HepG2 (cell line): ENCODE data around the gene SEMA3F. TPM values are rescaled to one million over a fixed set of nuclear protein-coding genes. Genes with fewer than 3 reads are reported as not detected.
A peak's percentile ranks its signal among the peaks of the same experiment; 100 is the strongest.

ENCODE experiments used
- HHEX ChIP-seq: IDR thresholded peaks from 2 replicates; pipeline ENCODE4 v1.6.1; 2016; ENCODE audit warnings: control low read depth
- KDM4B ChIP-seq: sonication (generic); formaldehyde crosslinking; IDR thresholded peaks from 2 replicates; pipeline ENCODE4 v1.4.0; 2020; ENCODE audit warnings: missing genetic modification reagents
- NR2F1 ChIP-seq, 2 experiments: fragments of 450-650 bp in 1 of 2; formaldehyde crosslinking in 1 of 2; IDR thresholded peaks; 2 replicates each; pipeline versions ENCODE4 v1.5.0 to v1.6.1; 2016 to 2020; ENCODE audit warnings: mild to moderate bottlenecking in 1 of 2, missing compliant biosample characterization in 1 of 2, missing genetic modification reagents in 1 of 2, moderate library complexity in 1 of 2
- SMARCE1 ChIP-seq: fragments of 450-650 bp; IDR thresholded peaks from 2 replicates; pipeline ENCODE4 v1.6.1; 2017; ENCODE audit warnings: borderline replicate concordance
- SNAI1 ChIP-seq: sonication (generic); formaldehyde crosslinking; IDR thresholded peaks from 2 replicates; pipeline ENCODE4 v1.5.0; 2020; ENCODE audit warnings: mild to moderate bottlenecking, missing genetic modification reagents, borderline replicate concordance
- SP2 ChIP-seq: sonication (generic); formaldehyde crosslinking; IDR thresholded peaks from 2 replicates; pipeline ENCODE4 v1.5.1; 2020; ENCODE audit warnings: mild to moderate bottlenecking, missing genetic modification reagents
- SPEN ChIP-seq: sonication (generic); formaldehyde crosslinking; IDR thresholded peaks from 2 replicates; pipeline ENCODE4 v1.5.1; 2020; ENCODE audit warnings: low read depth, mild to moderate bottlenecking, missing genetic modification reagents
- ZNF256 ChIP-seq: sonication (generic); formaldehyde crosslinking; conservative IDR thresholded peaks from 2 replicates; pipeline ENCODE4 v1.4.0; 2020; ENCODE audit warnings: missing genetic modification reagents
- ZNF343 ChIP-seq: sonication (generic); formaldehyde crosslinking; IDR thresholded peaks from 2 replicates; pipeline ENCODE4 v1.4.0; 2020; ENCODE audit warnings: mild to moderate bottlenecking, missing genetic modification reagents
- ZNF512 ChIP-seq: sonication (generic); formaldehyde crosslinking; IDR thresholded peaks from 2 replicates; pipeline ENCODE4 v1.4.0; 2020; ENCODE audit warnings: mild to moderate bottlenecking, missing genetic modification reagents
- ZNF557 ChIP-seq: sonication (generic); formaldehyde crosslinking; IDR thresholded peaks from 2 replicates; pipeline ENCODE4 v1.4.0; 2020; ENCODE audit warnings: missing genetic modification reagents
- ZNF563 ChIP-seq: sonication (generic); formaldehyde crosslinking; IDR thresholded peaks from 2 replicates; pipeline ENCODE4 v1.8.0; 2022; ENCODE audit warnings: mild to moderate bottlenecking, moderate library complexity, missing genetic modification reagents
- ZNF749 ChIP-seq: sonication (generic); formaldehyde crosslinking; IDR thresholded peaks from 2 replicates; pipeline ENCODE4 v1.8.0; 2022; ENCODE audit warnings: mild to moderate bottlenecking, missing genetic modification reagents, moderate library complexity, borderline replicate concordance
- ZNF775 ChIP-seq: sonication (generic); formaldehyde crosslinking; IDR thresholded peaks from 2 replicates; pipeline ENCODE4 v1.4.0; 2020; ENCODE audit warnings: missing genetic modification reagents, mild to moderate bottlenecking, moderate library complexity, borderline replicate concordance
- polyA plus RNA-seq, 8 experiments: library from polyadenylated mRNA; depleted of rRNA in 3 of 8; stranded (reverse) in 7 of 8; unstranded in 1 of 8; fragments of >200 nt; fragmentation: Illumina TruSeq in 4 of 8; extraction: Trizol in 4 of 8; gene quantifications; 2 replicates each; pipeline versions ENCODE4 v1.2.1 to v1.2.3, GENCODE V29; 2011 to 2016; ENCODE audit warnings: low read depth in 4 of 8, missing spikeins in 1 of 8, mixed read lengths in 1 of 8; ENCODE audit not compliant: insufficient read depth in 1 of 8
- total RNA-seq, 5 experiments: library from RNA; depleted of rRNA; stranded (reverse); fragments of >200 nt; fragmentation: Illumina TruSeq; extraction: Trizol; gene quantifications; 2 replicates each; pipeline ENCODE4 v1.2.3, GENCODE V29; 2016; ENCODE audit warnings: low read depth in 1 of 5
- TF ChIP-seq, protein P1 (sequence below): sonication (generic); formaldehyde crosslinking; IDR thresholded peaks from 2 replicates; pipeline ENCODE4 v1.4.0; 2020; ENCODE audit warnings: missing genetic modification reagents
- TF ChIP-seq, protein P2 (sequence below): IDR thresholded peaks from 2 replicates; pipeline ENCODE4 v1.6.1; 2012; ENCODE audit warnings: low read length, improper control_type of control experiment
- TF ChIP-seq, protein P3 (sequence below): sonication (generic); formaldehyde crosslinking; IDR thresholded peaks from 2 replicates; pipeline ENCODE4 v1.5.1; 2020; ENCODE audit warnings: mild to moderate bottlenecking, missing genetic modification reagents, moderate library complexity

Gene SEMA3F
- total and polyA plus RNA-seq, 2 of the 13 experiments (the other 11 are each of a cell fraction or from before 2014, with no cell fraction given): 7.6 to 17.2 TPM

DNA sequence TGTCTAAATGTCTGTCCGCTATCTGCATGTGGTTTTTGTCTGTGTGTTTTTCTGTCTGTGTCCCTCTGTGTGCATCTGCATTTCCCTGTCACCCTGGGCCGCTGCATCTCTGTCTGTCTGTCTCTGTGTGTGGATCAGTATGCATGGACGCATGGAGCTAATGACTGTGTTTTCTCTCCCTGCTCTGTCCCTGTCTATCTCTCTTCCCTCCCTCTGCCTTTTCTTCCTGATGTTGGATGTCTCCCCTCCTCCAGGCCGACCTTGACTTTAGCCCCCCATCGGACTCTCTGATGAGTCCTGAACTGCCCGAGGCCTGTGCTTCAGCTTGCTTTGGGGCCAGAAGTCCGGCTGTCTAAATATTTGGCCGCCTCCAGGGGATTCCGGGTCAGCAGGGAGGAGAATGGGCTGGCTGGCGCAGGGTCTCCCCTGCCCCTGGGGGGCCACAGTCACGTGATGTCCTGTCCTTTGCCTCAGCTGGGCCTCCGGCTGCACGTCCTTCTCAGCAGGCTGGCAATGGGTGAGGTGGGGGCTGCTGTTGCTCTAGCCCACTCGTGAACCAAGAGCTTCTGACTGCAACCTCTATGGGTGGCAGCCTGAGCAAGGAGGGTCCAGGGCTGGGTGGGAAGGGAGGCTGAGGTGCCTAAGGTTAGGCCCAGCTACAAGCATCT, 53.7 kb downstream of the SEMA3F start (continued):
- TF ChIP-seq ZNF256 (CRISPR knock-in tag): no peak
- TF ChIP-seq ZNF749: no peak
- peak; percentile 71; the same call in 1 of the 2 replicates for TF ChIP-seq SNAI1
- TF ChIP-seq NR2F1 (CRISPR knock-in tag; IDR thresholded peaks at IDR 0.05): peak; percentile 86 to 90
- no peak for TF ChIP-seq SMARCE1
- peak; percentile 73; the same call in 1 of the 2 replicates for TF ChIP-seq HHEX
- TF ChIP-seq, protein P1, sequence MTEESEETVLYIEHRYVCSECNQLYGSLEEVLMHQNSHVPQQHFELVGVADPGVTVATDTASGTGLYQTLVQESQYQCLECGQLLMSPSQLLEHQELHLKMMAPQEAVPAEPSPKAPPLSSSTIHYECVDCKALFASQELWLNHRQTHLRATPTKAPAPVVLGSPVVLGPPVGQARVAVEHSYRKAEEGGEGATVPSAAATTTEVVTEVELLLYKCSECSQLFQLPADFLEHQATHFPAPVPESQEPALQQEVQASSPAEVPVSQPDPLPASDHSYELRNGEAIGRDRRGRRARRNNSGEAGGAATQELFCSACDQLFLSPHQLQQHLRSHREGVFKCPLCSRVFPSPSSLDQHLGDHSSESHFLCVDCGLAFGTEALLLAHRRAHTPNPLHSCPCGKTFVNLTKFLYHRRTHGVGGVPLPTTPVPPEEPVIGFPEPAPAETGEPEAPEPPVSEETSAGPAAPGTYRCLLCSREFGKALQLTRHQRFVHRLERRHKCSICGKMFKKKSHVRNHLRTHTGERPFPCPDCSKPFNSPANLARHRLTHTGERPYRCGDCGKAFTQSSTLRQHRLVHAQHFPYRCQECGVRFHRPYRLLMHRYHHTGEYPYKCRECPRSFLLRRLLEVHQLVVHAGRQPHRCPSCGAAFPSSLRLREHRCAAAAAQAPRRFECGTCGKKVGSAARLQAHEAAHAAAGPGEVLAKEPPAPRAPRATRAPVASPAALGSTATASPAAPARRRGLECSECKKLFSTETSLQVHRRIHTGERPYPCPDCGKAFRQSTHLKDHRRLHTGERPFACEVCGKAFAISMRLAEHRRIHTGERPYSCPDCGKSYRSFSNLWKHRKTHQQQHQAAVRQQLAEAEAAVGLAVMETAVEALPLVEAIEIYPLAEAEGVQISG (CRISPR knock-in tag): peak; percentile 82
- no peak for TF ChIP-seq ZNF512
- TF ChIP-seq, protein P2, sequence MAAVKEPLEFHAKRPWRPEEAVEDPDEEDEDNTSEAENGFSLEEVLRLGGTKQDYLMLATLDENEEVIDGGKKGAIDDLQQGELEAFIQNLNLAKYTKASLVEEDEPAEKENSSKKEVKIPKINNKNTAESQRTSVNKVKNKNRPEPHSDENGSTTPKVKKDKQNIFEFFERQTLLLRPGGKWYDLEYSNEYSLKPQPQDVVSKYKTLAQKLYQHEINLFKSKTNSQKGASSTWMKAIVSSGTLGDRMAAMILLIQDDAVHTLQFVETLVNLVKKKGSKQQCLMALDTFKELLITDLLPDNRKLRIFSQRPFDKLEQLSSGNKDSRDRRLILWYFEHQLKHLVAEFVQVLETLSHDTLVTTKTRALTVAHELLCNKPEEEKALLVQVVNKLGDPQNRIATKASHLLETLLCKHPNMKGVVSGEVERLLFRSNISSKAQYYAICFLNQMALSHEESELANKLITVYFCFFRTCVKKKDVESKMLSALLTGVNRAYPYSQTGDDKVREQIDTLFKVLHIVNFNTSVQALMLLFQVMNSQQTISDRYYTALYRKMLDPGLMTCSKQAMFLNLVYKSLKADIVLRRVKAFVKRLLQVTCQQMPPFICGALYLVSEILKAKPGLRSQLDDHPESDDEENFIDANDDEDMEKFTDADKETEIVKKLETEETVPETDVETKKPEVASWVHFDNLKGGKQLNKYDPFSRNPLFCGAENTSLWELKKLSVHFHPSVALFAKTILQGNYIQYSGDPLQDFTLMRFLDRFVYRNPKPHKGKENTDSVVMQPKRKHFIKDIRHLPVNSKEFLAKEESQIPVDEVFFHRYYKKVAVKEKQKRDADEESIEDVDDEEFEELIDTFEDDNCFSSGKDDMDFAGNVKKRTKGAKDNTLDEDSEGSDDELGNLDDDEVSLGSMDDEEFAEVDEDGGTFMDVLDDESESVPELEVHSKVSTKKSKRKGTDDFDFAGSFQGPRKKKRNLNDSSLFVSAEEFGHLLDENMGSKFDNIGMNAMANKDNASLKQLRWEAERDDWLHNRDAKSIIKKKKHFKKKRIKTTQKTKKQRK: no peak
- peak; percentile 56; the same call in 1 of the 2 replicates for TF ChIP-seq SPEN (CRISPR knock-in tag)
- TF ChIP-seq ZNF775 (CRISPR knock-in tag): no peak
- TF ChIP-seq, protein P3, sequence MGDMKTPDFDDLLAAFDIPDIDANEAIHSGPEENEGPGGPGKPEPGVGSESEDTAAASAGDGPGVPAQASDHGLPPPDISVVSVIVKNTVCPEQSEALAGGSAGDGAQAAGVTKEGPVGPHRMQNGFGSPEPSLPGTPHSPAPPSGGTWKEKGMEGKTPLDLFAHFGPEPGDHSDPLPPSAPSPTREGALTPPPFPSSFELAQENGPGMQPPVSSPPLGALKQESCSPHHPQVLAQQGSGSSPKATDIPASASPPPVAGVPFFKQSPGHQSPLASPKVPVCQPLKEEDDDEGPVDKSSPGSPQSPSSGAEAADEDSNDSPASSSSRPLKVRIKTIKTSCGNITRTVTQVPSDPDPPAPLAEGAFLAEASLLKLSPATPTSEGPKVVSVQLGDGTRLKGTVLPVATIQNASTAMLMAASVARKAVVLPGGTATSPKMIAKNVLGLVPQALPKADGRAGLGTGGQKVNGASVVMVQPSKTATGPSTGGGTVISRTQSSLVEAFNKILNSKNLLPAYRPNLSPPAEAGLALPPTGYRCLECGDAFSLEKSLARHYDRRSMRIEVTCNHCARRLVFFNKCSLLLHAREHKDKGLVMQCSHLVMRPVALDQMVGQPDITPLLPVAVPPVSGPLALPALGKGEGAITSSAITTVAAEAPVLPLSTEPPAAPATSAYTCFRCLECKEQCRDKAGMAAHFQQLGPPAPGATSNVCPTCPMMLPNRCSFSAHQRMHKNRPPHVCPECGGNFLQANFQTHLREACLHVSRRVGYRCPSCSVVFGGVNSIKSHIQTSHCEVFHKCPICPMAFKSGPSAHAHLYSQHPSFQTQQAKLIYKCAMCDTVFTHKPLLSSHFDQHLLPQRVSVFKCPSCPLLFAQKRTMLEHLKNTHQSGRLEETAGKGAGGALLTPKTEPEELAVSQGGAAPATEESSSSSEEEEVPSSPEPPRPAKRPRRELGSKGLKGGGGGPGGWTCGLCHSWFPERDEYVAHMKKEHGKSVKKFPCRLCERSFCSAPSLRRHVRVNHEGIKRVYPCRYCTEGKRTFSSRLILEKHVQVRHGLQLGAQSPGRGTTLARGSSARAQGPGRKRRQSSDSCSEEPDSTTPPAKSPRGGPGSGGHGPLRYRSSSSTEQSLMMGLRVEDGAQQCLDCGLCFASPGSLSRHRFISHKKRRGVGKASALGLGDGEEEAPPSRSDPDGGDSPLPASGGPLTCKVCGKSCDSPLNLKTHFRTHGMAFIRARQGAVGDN (CRISPR knock-in tag): peak; percentile 98
- TF ChIP-seq SP2 (CRISPR knock-in tag): no peak
- peak; percentile 84; the same call in 1 of the 2 replicates for TF ChIP-seq ZNF343 (CRISPR knock-in tag)
- TF ChIP-seq ZNF557: peak; percentile 78; the same call in 1 of the 2 replicates
- 0 out of 2 replicates have a peak, but pooled peaks have one; percentile 46 for TF ChIP-seq KDM4B (CRISPR knock-in tag)
- TF ChIP-seq ZNF563 (CRISPR knock-in tag): peak; percentile 74
